Measurements from ENCODE around the gene SLC25A26.

GRCh38 chr3:66335671-66336070 is 114.9 kb downstream of the SLC25A26 start:
- TF ChIP-seq CTCF (IDR thresholded peaks at IDR 0.05; ENCODE audit: poor library complexity) (no peak), EZH2 (IDR thresholded peaks at IDR 0.05; ENCODE audit: borderline replicate concordance) (no peak), EZH2phosphoT487 (IDR thresholded peaks at IDR 0.05; ENCODE audit: low read depth, severe bottlenecking, unreplicated experiment) (no peak)

All from hepatocyte (in vitro differentiated cells).